HepG2 (cell line): ENCODE results near the gene ARL3.

Experiments used
- EZH2 ChIP-seq: conservative IDR thresholded peaks from 2 replicates; pipeline ENCODE4 v1.6.1; 2012; ENCODE audit warnings: mild to moderate bottlenecking, low read depth, low read length, moderate library complexity
- IKZF1 ChIP-seq: fragments of 450-650 bp; IDR thresholded peaks from 2 replicates; pipeline ENCODE4 v1.7.1; 2016
- KLF13 ChIP-seq: sonication (generic); formaldehyde crosslinking; IDR thresholded peaks from 2 replicates; pipeline ENCODE4 v1.4.0; 2020; ENCODE audit warnings: mild to moderate bottlenecking, missing genetic modification reagents
- SP1 ChIP-seq, 2 experiments: fragments of 450-650 bp in 1 of 2; sonication (generic) in 1 of 2; formaldehyde crosslinking in 1 of 2; IDR thresholded peaks; 2 replicates each; pipeline versions ENCODE4 v1.4.0 to v1.6.1; 2016 to 2020; ENCODE audit warnings: missing genetic modification reagents in 1 of 2
- ZBTB20 ChIP-seq: sonication (generic); formaldehyde crosslinking; IDR thresholded peaks from 2 replicates; pipeline ENCODE4 v1.8.1; 2023; ENCODE audit warnings: missing genetic modification reagents, low read depth, mild to moderate bottlenecking, borderline replicate concordance
- TF ChIP-seq, protein P1 (sequence below): sonication (generic); formaldehyde crosslinking; IDR thresholded peaks from 2 replicates; pipeline ENCODE4 v1.5.0; 2020; ENCODE audit warnings: mild to moderate bottlenecking, missing genetic modification reagents, moderate library complexity

DNA sequence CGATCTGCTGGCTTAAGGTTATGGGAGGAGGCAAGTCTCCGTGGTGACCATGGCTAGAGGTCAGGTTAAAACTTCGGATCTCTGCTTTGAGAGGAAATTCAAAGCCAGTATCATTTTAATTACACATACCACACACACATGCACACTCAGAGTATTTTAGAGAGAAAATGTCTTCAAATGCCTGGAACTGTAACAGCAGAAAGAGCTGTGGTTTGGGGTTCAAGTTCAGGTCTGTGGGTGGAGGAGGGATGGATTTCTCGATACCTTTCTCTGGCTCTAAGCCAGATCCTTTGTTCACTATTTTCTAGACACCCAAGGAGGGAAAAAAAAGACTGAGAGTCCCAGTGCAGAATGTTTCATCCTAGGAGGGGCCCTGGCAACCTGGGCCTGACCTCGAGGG is 32.5 kb downstream of the ARL3 start:
- no peak for TF ChIP-seq EZH2
- TF ChIP-seq, protein P1, sequence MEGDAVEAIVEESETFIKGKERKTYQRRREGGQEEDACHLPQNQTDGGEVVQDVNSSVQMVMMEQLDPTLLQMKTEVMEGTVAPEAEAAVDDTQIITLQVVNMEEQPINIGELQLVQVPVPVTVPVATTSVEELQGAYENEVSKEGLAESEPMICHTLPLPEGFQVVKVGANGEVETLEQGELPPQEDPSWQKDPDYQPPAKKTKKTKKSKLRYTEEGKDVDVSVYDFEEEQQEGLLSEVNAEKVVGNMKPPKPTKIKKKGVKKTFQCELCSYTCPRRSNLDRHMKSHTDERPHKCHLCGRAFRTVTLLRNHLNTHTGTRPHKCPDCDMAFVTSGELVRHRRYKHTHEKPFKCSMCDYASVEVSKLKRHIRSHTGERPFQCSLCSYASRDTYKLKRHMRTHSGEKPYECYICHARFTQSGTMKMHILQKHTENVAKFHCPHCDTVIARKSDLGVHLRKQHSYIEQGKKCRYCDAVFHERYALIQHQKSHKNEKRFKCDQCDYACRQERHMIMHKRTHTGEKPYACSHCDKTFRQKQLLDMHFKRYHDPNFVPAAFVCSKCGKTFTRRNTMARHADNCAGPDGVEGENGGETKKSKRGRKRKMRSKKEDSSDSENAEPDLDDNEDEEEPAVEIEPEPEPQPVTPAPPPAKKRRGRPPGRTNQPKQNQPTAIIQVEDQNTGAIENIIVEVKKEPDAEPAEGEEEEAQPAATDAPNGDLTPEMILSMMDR, result no peak
- no peak for TF ChIP-seq ZBTB20 (CRISPR knock-in tag)
- TF ChIP-seq SP1 (IDR thresholded peaks at IDR 0.05), result no peak
- TF ChIP-seq SP1 (CRISPR knock-in tag; IDR thresholded peaks at IDR 0.05), result no peak
- TF ChIP-seq IKZF1, result no peak
- TF ChIP-seq KLF13, result no peak
